Esophagus squamous epithelium (tissue), 5 donors: ENCODE measurements around the gene ITGB3BP. TPM values are rescaled to one million over a fixed set of nuclear protein-coding genes. Genes with fewer than 3 reads are reported as not detected.

ENCODE experiments used
- DNase-seq: peaks from one replicate; lab custom pipeline; 2025; lab: John Stamatoyannopoulos, UW
- H3K27ac ChIP-seq, 4 donors: fragments of 200-600 bp; sonication (generic); one replicate each; pipeline ENCODE4 v1.5.1; 2016 to 2019; ENCODE audit warnings: mild to moderate bottlenecking in 1 of 4
- H3K27me3 ChIP-seq, 4 donors: fragments of 200-600 bp; sonication (generic); 1 replicate in 3 of 4; 2 replicates in 1 of 4; pipeline versions ENCODE4 v1.5.1 to v1.6.0; 2017 to 2021; ENCODE audit warnings: antibody characterized with exemption in 1 of 4
- H3K36me3 ChIP-seq, 3 donors: fragments of 200-600 bp; sonication (generic); one replicate each; pipeline ENCODE4 v1.5.1; 2016 to 2019
- H3K4me1 ChIP-seq, 3 donors: fragments of 200-600 bp; sonication (generic); one replicate each; pipeline ENCODE4 v1.5.1; 2017 to 2019
- H3K4me3 ChIP-seq, 4 donors: fragments of 200-600 bp; sonication (generic); 1 replicate in 3 of 4; 2 replicates in 1 of 4; pipeline ENCODE4 v1.5.1; 2016 to 2019; ENCODE audit warnings: mild to moderate bottlenecking in 2 of 4, moderate library complexity in 1 of 4
- H3K9me3 ChIP-seq, 3 donors: fragments of 200-600 bp; sonication (generic); one replicate each; pipeline ENCODE4 v1.5.1; 2016 to 2019
- CTCF ChIP-seq, 6 experiments: fragments of 450-650 bp in 4 of 6; fragments of 200-600 bp in 2 of 6; sonication (generic) in 2 of 6; IDR thresholded peaks; one replicate each; pipeline ENCODE4 v1.5.1; 2016 to 2019; ENCODE audit warnings: antibody characterized with exemption in 6 of 6, mild to moderate bottlenecking in 4 of 6, moderate library complexity in 4 of 6
- POLR2A ChIP-seq, 4 donors: fragments of 450-650 bp; IDR thresholded peaks; one replicate each; pipeline ENCODE4 v1.6.1; 2017; ENCODE audit warnings: antibody characterized with exemption in 4 of 4, mild to moderate bottlenecking in 4 of 4, moderate library complexity in 3 of 4
- WGBS, 2 donors: methylation state at CpG; one replicate each; pipeline ENCODE4 v1.1.5; 2018; 5-methylcytosine and 5-hydroxymethylcytosine counted together
- intact Hi-C: fragments of 100-400 bp; cut with DNase I; formaldehyde crosslinking; loops from one replicate; pipeline ENCODE4 v1.15.0; 2022
- total RNA-seq, 4 donors: library from RNA; depleted of rRNA; stranded (reverse); fragments of >200 nt; gene quantifications; one replicate each; pipeline ENCODE4 v1.1.0, GENCODE V29; 2016
- donor health status: DM: yes; HTN: yes; CAD: no.

ITGB3BP gene
- total RNA-seq, 4 donors from 2014 or later = 7.3 to 22.3 (median 12.7) TPM

DNA sequence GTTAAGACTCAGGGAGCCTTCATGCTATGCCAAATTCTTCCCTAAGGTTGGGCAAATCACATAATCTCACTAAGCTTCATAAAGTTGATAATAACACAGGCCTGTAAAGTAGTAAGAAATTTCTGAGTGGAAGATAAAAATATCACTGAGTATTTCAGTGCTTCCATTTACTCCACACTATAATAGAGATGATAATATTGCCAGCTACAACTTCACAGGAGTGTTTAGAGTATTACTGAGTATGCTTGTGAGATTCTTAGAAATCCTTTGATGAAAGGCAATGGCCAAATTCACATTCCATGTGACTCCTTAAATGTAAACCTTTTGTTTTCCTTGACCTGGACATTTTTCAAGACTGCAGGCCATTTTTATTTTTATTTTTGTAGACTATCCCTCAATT is 10.4 kb downstream of the ITGB3BP start:
- no peak overlapping the region for H3K27ac ChIP-seq
- intact Hi-C loops = no loop called here
- peaks cover 0 to 15% (median 0%) of the 10 kb centered on the region in 3 donors for H3K36me3 ChIP-seq
- no peak overlapping the region for H3K4me3 ChIP-seq
- H3K27me3 ChIP-seq = no peaks in the 10 kb centered on the region
- H3K9me3 ChIP-seq = no peaks in the 10 kb centered on the region
- DNase-seq = no peak
- H3K4me1 ChIP-seq = no peaks in the 10 kb centered on the region
- no peak for TF ChIP-seq POLR2A (IDR thresholded peaks at IDR 0.05)
- no peak for TF ChIP-seq CTCF (IDR thresholded peaks at IDR 0.05)

DNA sequence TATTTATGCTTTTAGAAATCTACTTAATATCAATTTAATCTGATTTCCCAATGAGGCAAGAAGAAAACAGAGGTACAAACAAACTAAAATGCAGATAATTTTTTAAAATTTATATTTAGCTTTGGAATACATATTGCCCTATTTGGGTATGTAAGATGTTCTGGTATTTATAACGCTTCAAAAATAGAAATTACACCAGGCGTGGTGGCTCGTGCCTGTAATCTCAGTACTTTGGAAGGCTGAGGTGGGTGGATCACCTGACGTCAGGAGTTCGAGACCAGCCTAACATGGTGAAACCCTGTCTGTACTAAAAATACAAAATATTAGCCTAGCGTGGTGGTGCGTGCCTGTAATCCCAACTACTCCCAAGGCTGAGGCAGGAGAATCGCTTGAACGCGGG is 13.3 kb downstream of the ITGB3BP start:
- H3K4me3 ChIP-seq = no peak overlapping the region
- no peak overlapping the region for H3K27ac ChIP-seq
- intact Hi-C loops = no loop called here
- DNase-seq = no peak
- TF ChIP-seq POLR2A (IDR thresholded peaks at IDR 0.05) = no peak
- TF ChIP-seq CTCF (IDR thresholded peaks at IDR 0.05) = no peak
- H3K27me3 ChIP-seq = no peaks in the 10 kb centered on the region
- no peaks in the 10 kb centered on the region for H3K4me1 ChIP-seq
- H3K9me3 ChIP-seq = no peaks in the 10 kb centered on the region
- 85 to 87% methylated on average over 10 of the region's 10 CpGs for WGBS, 2 donors
- H3K36me3 ChIP-seq = peaks cover 0 to 28% (median 0%) of the 10 kb centered on the region in 3 donors

DNA sequence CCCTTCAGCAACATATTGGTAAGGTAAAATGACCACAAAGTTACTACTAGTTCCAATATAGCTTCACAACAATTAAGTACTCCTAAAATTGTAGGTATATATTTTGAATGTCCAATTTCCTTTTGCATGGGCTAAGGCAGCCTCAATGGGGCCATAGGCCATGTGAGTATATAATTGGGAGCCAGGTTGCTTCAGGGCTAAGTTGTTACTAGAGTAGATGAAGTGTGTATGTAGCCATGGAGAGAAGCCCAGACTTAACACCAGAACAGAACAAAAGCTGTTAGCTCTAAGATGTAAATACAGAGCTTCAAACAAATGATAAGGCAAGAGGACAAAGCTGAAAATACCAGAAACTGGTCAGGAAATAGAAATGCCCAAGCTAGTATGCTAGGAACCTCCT is 16.2 kb downstream of the ITGB3BP start:
- Histone ChIP-seq H3K4me1 (no peaks in the 10 kb centered on the region), H3K9me3 (no peaks in the 10 kb centered on the region), H3K36me3 (peaks cover 0 to 28% (median 0%) of the 10 kb centered on the region in 3 donors), H3K4me3 (no peak overlapping the region), H3K27ac (no peak overlapping the region), H3K27me3 (no peaks in the 10 kb centered on the region)
- TF ChIP-seq CTCF (IDR thresholded peaks at IDR 0.05) (no peak), POLR2A (IDR thresholded peaks at IDR 0.05) (no peak)
- intact Hi-C loops = no loop called here
- no peak for DNase-seq

- no peaks in the 10 kb centered on the region for H3K27me3 ChIP-seq
- intact Hi-C loops = no loop called here
- no peaks in the 10 kb centered on the region for H3K36me3 ChIP-seq
- no peaks in the 10 kb centered on the region for H3K4me1 ChIP-seq
- H3K27ac ChIP-seq = no peak overlapping the region
- H3K9me3 ChIP-seq = no peaks in the 10 kb centered on the region
- no peak overlapping the region for H3K4me3 ChIP-seq
- TF ChIP-seq CTCF (IDR thresholded peaks at IDR 0.05) = no peak
- no peak for TF ChIP-seq POLR2A (IDR thresholded peaks at IDR 0.05)
- DNase-seq = no peak
- 95 to 97% methylated on average over 3 of the region's 3 CpGs for WGBS, 2 donors
These were observed 21.8 kb downstream of the ITGB3BP start for GRCh38 chr1:63501256-63501655.

DNA sequence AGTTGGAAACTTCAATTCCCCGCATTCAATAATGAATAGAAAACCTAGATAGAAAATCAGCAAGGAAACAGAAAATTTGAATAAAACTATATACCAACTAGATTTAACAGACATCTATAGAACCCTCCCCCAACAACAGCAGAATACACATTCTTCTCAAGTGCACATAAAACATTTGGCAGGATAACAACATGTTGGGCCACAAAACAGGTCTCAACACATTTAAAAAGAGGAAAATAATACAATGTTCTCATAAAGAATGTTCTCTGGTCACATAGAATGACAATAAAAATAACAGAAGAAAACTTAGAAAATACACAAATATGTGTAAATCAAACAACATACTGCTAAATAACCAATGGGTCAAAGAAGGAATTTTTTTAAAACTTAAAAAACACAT is 24.9 kb downstream of the ITGB3BP start:
- H3K4me3 ChIP-seq = no peak overlapping the region
- TF ChIP-seq POLR2A (IDR thresholded peaks at IDR 0.05) (no peak), CTCF (IDR thresholded peaks at IDR 0.05) (no peak)
- no peak overlapping the region for H3K27ac ChIP-seq
- 91 to 100% methylated on average over 1 of the region's 1 CpG for WGBS, 2 donors
- H3K27me3 ChIP-seq = no peaks in the 10 kb centered on the region
- no peaks in the 10 kb centered on the region for H3K9me3 ChIP-seq
- H3K4me1 ChIP-seq = no peaks in the 10 kb centered on the region
- H3K36me3 ChIP-seq = no peaks in the 10 kb centered on the region
- intact Hi-C loops = no loop called here
- no peak for DNase-seq
